Tibial nerve (tissue), 4 donors: ENCODE data around the gene ATP6V0D1. TPM values are rescaled to one million over a fixed set of nuclear protein-coding genes. Genes with fewer than 3 reads are reported as not detected.
A peak's percentile ranks its signal among the peaks of the same experiment; 100 is the strongest.

Source experiments
- DNase-seq, 2 donors: peaks; one replicate each; pipeline ENCODE4 v3.0.0-alpha.2; 2019; ENCODE audit warnings: low spot score in 2 of 2
- H3K27ac ChIP-seq, 4 donors: fragments of 200-600 bp; sonication (generic) in 3 of 4; one replicate each; pipeline ENCODE4 v1.5.1; 2017 to 2019; ENCODE audit warnings: mild to moderate bottlenecking in 1 of 4
- H3K27me3 ChIP-seq, 2 donors: fragments of 200-600 bp; sonication (generic) in 1 of 2; one replicate each; pipeline versions ENCODE4 v1.5.1 to v1.6.0; 2017 to 2019
- H3K36me3 ChIP-seq, 3 donors: fragments of 200-600 bp; sonication (generic); one replicate each; pipeline ENCODE4 v1.5.1; 2018 to 2019
- H3K4me1 ChIP-seq, 4 donors: fragments of 200-600 bp; sonication (generic) in 3 of 4; one replicate each; pipeline ENCODE4 v1.5.1; 2017 to 2019
- H3K4me3 ChIP-seq, 4 donors: fragments of 200-600 bp; sonication (generic) in 3 of 4; one replicate each; pipeline ENCODE4 v1.5.1; 2017 to 2019; ENCODE audit warnings: mild to moderate bottlenecking in 1 of 4, moderate library complexity in 1 of 4
- H3K9me3 ChIP-seq, 4 donors: fragments of 200-600 bp; sonication (generic) in 3 of 4; one replicate each; pipeline ENCODE4 v1.5.1; 2017 to 2019
- CTCF ChIP-seq, 5 experiments: fragments of 200-600 bp in 3 of 5; fragments of 450-650 bp in 2 of 5; sonication (generic) in 3 of 5; IDR thresholded peaks; one replicate each; pipeline ENCODE4 v1.5.1; 2016 to 2019; ENCODE audit warnings: antibody characterized with exemption in 5 of 5, mild to moderate bottlenecking in 3 of 5, moderate library complexity in 2 of 5
- EP300 ChIP-seq, 2 donors: sonication (generic); formaldehyde crosslinking; IDR thresholded peaks; one replicate each; pipeline ENCODE4 v1.6.1; 2017; ENCODE audit warnings: antibody characterized with exemption in 2 of 2, mild to moderate bottlenecking in 1 of 2
- POLR2A ChIP-seq, 2 donors: fragments of 450-650 bp; IDR thresholded peaks; one replicate each; pipeline ENCODE4 v1.6.1; 2017; ENCODE audit warnings: antibody characterized with exemption in 2 of 2, mild to moderate bottlenecking in 2 of 2, moderate library complexity in 2 of 2
- WGBS, 2 donors: methylation state at CpG; one replicate each; pipeline ENCODE4 v1.1.5; 2018; 5-methylcytosine and 5-hydroxymethylcytosine counted together
- total RNA-seq, 4 donors: library from RNA; depleted of rRNA; stranded (reverse); fragments of >200 nt; gene quantifications; one replicate each; pipeline ENCODE4 v1.1.0, GENCODE V29; 2016

The ATP6V0D1 gene
- total RNA-seq, 4 donors from 2014 or later, result 55.1 to 113 (median 73.7) TPM

- H3K36me3 ChIP-seq, result peaks cover 0 to 68% (median 3%) of the 10 kb centered on the region in 3 donors
- H3K9me3 ChIP-seq, result no peaks in the 10 kb centered on the region
- H3K4me1 ChIP-seq, result peaks cover 0 to 47% (median 26%) of the 10 kb centered on the region in 4 donors
- no peak overlapping the region for H3K4me3 ChIP-seq
- H3K27me3 ChIP-seq, result no peaks in the 10 kb centered on the region
- TF ChIP-seq POLR2A (IDR thresholded peaks at IDR 0.05), result no peak
- TF ChIP-seq EP300 (IDR thresholded peaks at IDR 0.05), result no peak
- no peak for TF ChIP-seq CTCF (IDR thresholded peaks at IDR 0.05)
- 82 to 84% methylated on average over 16 to 17 of the region's 17 CpGs for WGBS, 2 donors
- DNase-seq, result no peak
- peak overlapping the region in 1 of 4 donors; percentile 32 for H3K27ac ChIP-seq
These were observed 39.6 kb downstream of the ATP6V0D1 start for GRCh38 chr16:67441271-67441753.

GRCh38 chr16:67438824-67439393 is 42.0 kb downstream of the ATP6V0D1 start:
- no peak for TF ChIP-seq POLR2A (IDR thresholded peaks at IDR 0.05)
- no peak for TF ChIP-seq EP300 (IDR thresholded peaks at IDR 0.05)
- TF ChIP-seq CTCF (IDR thresholded peaks at IDR 0.05), result no peak
- Histone ChIP-seq H3K27ac (no peak overlapping the region), H3K4me1 (peaks cover 0 to 23% (median 9%) of the 10 kb centered on the region in 4 donors), H3K9me3 (no peaks in the 10 kb centered on the region), H3K27me3 (no peaks in the 10 kb centered on the region), H3K4me3 (no peak overlapping the region), H3K36me3 (peaks cover 0 to 76% (median 3%) of the 10 kb centered on the region in 3 donors)
- no peak for DNase-seq
- WGBS, 2 donors, result 91 to 93% methylated on average over 18 of the region's 19 CpGs

- Histone ChIP-seq H3K9me3 (no peaks in the 10 kb centered on the region), H3K27me3 (no peaks in the 10 kb centered on the region), H3K36me3 (peaks cover 0 to 70% (median 3%) of the 10 kb centered on the region in 3 donors), H3K4me3 (no peak overlapping the region), H3K4me1 (peaks cover 0 to 16% (median 6%) of the 10 kb centered on the region in 4 donors), H3K27ac (no peak overlapping the region)
- TF ChIP-seq POLR2A (IDR thresholded peaks at IDR 0.05) (no peak), EP300 (IDR thresholded peaks at IDR 0.05) (no peak), CTCF (IDR thresholded peaks at IDR 0.05) (no peak)
- WGBS, 2 donors, result 93% methylated on average over 20 of the region's 20 CpGs
- DNase-seq, result no peak
These were observed 42.7 kb downstream of the ATP6V0D1 start for GRCh38 chr16:67438098-67438791.

DNA sequence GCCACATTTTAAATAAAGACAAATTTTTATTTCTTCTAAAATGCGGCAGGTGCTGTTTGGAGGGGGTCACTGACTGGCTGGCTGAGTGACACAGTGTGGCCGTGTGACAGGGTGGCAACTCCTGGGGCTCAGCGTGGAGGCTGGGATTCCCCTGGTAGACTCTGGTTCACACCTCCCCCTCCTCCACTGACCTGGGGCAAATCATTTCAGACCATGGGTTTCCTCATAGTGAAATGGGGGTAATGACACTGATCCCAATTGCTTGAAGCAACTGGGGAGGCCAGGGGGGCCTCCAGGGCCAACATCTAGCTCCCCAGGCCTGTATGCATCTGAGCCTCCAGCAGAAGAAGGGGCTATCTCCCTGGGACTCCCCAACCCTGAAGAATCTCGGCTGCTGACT is 43.4 kb downstream of the ATP6V0D1 start:
- H3K27me3 ChIP-seq, result no peaks in the 10 kb centered on the region
- no peak overlapping the region for H3K27ac ChIP-seq
- H3K4me1 ChIP-seq, result peaks cover 0 to 10% (median 2%) of the 10 kb centered on the region in 4 donors
- peaks cover 0 to 62% (median 0%) of the 10 kb centered on the region in 3 donors for H3K36me3 ChIP-seq
- H3K9me3 ChIP-seq, result no peaks in the 10 kb centered on the region
- WGBS, 2 donors, result 80 to 84% methylated on average over 4 of the region's 4 CpGs
- TF ChIP-seq POLR2A (IDR thresholded peaks at IDR 0.05) (no peak), CTCF (IDR thresholded peaks at IDR 0.05) (no peak), EP300 (IDR thresholded peaks at IDR 0.05) (no peak)
- no peak overlapping the region for H3K4me3 ChIP-seq
- DNase-seq, result no peak

GRCh38 chr16:67436640-67437193 is 44.2 kb downstream of the ATP6V0D1 start:
- 90 to 94% methylated on average over 21 to 23 of the region's 23 CpGs for WGBS, 2 donors

More at GRCh38 chr16:67436640-67437193, 44.2 kb downstream of the ATP6V0D1 start:
- Histone ChIP-seq H3K36me3 (peaks cover 0 to 62% (median 0%) of the 10 kb centered on the region in 3 donors), H3K27me3 (no peaks in the 10 kb centered on the region), H3K4me1 (peaks cover 0 to 10% (median 3%) of the 10 kb centered on the region in 4 donors), H3K27ac (no peak overlapping the region), H3K9me3 (no peaks in the 10 kb centered on the region), H3K4me3 (no peak overlapping the region)
- no peak for DNase-seq
- TF ChIP-seq EP300 (IDR thresholded peaks at IDR 0.05) (no peak), CTCF (IDR thresholded peaks at IDR 0.05) (no peak), POLR2A (IDR thresholded peaks at IDR 0.05) (no peak)
